MM.1S (cell line): Measurements from ENCODE around the gene DCDC2C.

Experiments used
- DNase-seq: peaks from one replicate; pipeline ENCODE4 v3.0.0-alpha.2; 2015
- H2AFZ ChIP-seq: fragments of 300-600 bp; sonication (generic); 2 replicates; pipeline ENCODE4 v1.6.0; 2016; ENCODE audit warnings: antibody characterized with exemption, low read length
- H3F3A ChIP-seq: fragments of 300-600 bp; sonication (generic); 2 replicates; pipeline ENCODE4 v1.6.1; 2016; ENCODE audit warnings: mild to moderate bottlenecking, antibody characterized with exemption, low read length, moderate library complexity, mixed read lengths; ENCODE audit not compliant: insufficient read depth
- H3K27ac ChIP-seq: fragments of 300-600 bp; sonication (generic); 2 replicates; pipeline ENCODE4 v1.5.1; 2016; ENCODE audit warnings: mild to moderate bottlenecking, low read length
- H3K27me3 ChIP-seq: fragments of 300-600 bp; sonication (generic); replicated peaks from 2 replicates; pipeline ENCODE4 v1.6.0; 2016; ENCODE audit warnings: low read length; ENCODE audit not compliant: insufficient read depth
- H3K36me3 ChIP-seq: fragments of 300-600 bp; sonication (generic); replicated peaks from 2 replicates; pipeline ENCODE4 v1.6.1; 2016; ENCODE audit warnings: mild to moderate bottlenecking, low read length, mixed read lengths; ENCODE audit not compliant: insufficient read depth
- H3K4me1 ChIP-seq: fragments of 300-600 bp; sonication (generic); 2 replicates; pipeline ENCODE4 v1.6.1; 2016; ENCODE audit warnings: low read length, mixed read lengths
- H3K4me2 ChIP-seq: fragments of 300-600 bp; sonication (generic); 2 replicates; pipeline ENCODE4 v1.6.0; 2016; ENCODE audit warnings: low read depth, low read length
- H3K4me3 ChIP-seq: fragments of 300-600 bp; sonication (generic); 2 replicates; pipeline ENCODE4 v1.5.1; 2016; ENCODE audit warnings: low read length, mixed read lengths
- H3K79me2 ChIP-seq: fragments of 300-600 bp; sonication (generic); 2 replicates; pipeline ENCODE4 v1.6.1; 2016; ENCODE audit warnings: mixed run types, low read length, mixed read lengths
- H3K9ac ChIP-seq: fragments of 300-600 bp; sonication (generic); 2 replicates; pipeline ENCODE4 v1.6.1; 2016; ENCODE audit warnings: low read length, mixed read lengths
- H3K9me2 ChIP-seq: fragments of 300-600 bp; sonication (generic); replicated peaks from 2 replicates; pipeline ENCODE4 v1.6.1; 2016; ENCODE audit warnings: mild to moderate bottlenecking, low read length, mixed read lengths; ENCODE audit not compliant: insufficient read depth
- H3K9me3 ChIP-seq: fragments of 300-600 bp; sonication (generic); replicated peaks from 2 replicates; pipeline ENCODE4 v1.6.1; 2016; ENCODE audit warnings: mild to moderate bottlenecking, low read length, mixed read lengths; ENCODE audit not compliant: insufficient read depth
- H4K20me1 ChIP-seq: fragments of 300-600 bp; sonication (generic); 2 replicates; pipeline ENCODE4 v1.6.1; 2016; ENCODE audit warnings: mild to moderate bottlenecking, low read length, moderate library complexity, mixed read lengths; ENCODE audit not compliant: insufficient read depth
- EZH2 ChIP-seq: fragments of 300-600 bp; sonication (generic); optimal IDR thresholded peaks from 2 replicates; pipeline ENCODE3; 2017; ENCODE audit warnings: low read depth, mild to moderate bottlenecking, antibody characterized with exemption, low read length, mixed read lengths
- EZH2phosphoT487 ChIP-seq: fragments of 300-600 bp; sonication (generic); IDR thresholded peaks from 2 replicates; pipeline ENCODE4 v1.6.1; 2018; ENCODE audit warnings: antibody characterized with exemption, low read length
- TF ChIP-seq, protein P1 (sequence below): fragments of 300-600 bp; sonication (generic); IDR thresholded peaks from 2 replicates; pipeline ENCODE4 v1.5.1; 2016; ENCODE audit warnings: antibody characterized with exemption, low read length, mixed read lengths

Gene DCDC2C

DNA sequence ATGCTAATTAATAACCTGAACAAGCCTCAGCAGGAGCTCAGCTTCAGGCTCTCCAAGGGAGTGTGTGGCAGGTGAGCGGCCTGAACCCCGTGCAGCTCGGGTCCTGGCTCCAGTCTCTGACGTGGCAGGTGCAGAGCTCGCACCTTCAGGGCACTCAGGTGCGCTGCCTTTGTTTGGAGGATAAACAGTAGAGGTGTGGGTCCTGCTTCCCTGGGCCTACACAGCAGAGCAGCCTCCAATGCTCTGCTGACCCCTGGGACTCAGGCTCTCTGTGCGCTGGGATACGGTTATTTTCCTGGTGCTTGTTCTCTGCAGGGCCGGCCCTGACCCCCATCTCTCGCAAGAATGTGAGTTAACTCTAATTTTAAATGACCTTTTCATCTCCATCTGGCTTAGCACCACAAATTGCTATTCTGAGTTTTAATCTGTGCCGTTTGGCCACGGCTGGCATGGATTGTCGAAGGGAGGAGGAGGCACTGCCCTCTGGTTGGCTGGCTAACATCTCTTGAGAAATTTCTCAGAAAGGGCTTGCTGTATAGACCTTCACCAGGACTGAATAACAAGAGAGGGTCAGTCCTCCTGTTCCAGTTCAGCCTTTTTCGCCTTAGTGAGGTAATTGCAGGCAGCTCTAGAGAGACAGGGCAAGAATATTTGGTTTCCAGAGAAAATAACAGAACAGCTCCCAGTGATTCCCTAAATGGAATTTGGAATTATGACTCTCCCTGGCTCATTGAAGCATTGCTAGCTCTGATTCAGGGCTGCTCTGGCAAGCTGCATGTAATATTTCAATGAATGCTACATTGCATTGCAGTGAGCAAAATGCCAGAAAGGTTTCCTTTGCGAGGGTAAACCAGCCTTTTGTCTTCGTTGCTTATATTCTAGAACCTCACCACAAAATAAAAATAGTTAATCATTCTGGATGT lies 161.8 kb downstream of the DCDC2C start:
- H3K79me2 ChIP-seq, result no peaks in the 10 kb centered on the region
- H3K4me2 ChIP-seq, result no peak overlapping the region
- H3K4me1 ChIP-seq, result no peaks in the 10 kb centered on the region
- TF ChIP-seq EZH2phosphoT487, result no peak
- TF ChIP-seq, protein P1, sequence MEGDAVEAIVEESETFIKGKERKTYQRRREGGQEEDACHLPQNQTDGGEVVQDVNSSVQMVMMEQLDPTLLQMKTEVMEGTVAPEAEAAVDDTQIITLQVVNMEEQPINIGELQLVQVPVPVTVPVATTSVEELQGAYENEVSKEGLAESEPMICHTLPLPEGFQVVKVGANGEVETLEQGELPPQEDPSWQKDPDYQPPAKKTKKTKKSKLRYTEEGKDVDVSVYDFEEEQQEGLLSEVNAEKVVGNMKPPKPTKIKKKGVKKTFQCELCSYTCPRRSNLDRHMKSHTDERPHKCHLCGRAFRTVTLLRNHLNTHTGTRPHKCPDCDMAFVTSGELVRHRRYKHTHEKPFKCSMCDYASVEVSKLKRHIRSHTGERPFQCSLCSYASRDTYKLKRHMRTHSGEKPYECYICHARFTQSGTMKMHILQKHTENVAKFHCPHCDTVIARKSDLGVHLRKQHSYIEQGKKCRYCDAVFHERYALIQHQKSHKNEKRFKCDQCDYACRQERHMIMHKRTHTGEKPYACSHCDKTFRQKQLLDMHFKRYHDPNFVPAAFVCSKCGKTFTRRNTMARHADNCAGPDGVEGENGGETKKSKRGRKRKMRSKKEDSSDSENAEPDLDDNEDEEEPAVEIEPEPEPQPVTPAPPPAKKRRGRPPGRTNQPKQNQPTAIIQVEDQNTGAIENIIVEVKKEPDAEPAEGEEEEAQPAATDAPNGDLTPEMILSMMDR, result no peak
- no peak for TF ChIP-seq EZH2
- no peaks in the 10 kb centered on the region for H3K9me2 ChIP-seq
- H3K27ac ChIP-seq, result no peak overlapping the region
- no peak for DNase-seq
- H2AFZ ChIP-seq, result no peak overlapping the region
- H3K4me3 ChIP-seq, result no peak overlapping the region
- H3K27me3 ChIP-seq, result no peaks in the 10 kb centered on the region
- H3K9me3 ChIP-seq, result no peaks in the 10 kb centered on the region
- H4K20me1 ChIP-seq, result no peaks in the 10 kb centered on the region
- H3F3A ChIP-seq, result no peaks in the 10 kb centered on the region
- no peak overlapping the region for H3K9ac ChIP-seq
- no peaks in the 10 kb centered on the region for H3K36me3 ChIP-seq

DNA sequence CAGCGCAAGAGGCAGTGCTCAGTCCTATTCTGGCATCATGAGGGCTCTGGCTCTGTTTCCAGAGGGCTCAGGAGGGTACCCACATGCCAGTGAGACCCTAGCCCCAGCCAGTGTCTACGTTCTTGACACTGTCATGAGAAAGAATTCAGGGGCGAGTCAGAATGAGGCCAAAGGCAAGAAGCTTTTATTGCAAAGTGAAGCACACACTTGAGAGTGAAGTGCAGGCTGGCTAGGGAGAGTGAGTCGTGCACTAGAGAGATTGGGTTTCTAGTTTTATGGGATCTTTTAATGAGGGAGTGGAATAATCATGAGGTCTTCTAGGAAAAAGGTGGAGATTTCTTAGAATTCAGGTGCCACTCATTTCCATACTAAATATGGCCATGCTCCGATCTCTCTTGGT lies 164.1 kb downstream of the DCDC2C start:
- no peaks in the 10 kb centered on the region for H3K9me2 ChIP-seq
- H2AFZ ChIP-seq, result no peak overlapping the region
- DNase-seq, result no peak
- H3F3A ChIP-seq, result no peaks in the 10 kb centered on the region
- H3K36me3 ChIP-seq, result no peaks in the 10 kb centered on the region
- no peak overlapping the region for H3K9ac ChIP-seq
- H3K9me3 ChIP-seq, result no peaks in the 10 kb centered on the region
- no peaks in the 10 kb centered on the region for H3K4me1 ChIP-seq
- H3K27ac ChIP-seq, result no peak overlapping the region
- TF ChIP-seq EZH2phosphoT487 (no peak), EZH2 (no peak)
- TF ChIP-seq, protein P1, result no peak
- H3K79me2 ChIP-seq, result no peaks in the 10 kb centered on the region
- H4K20me1 ChIP-seq, result no peaks in the 10 kb centered on the region
- H3K4me2 ChIP-seq, result no peak overlapping the region
- H3K4me3 ChIP-seq, result no peak overlapping the region
- no peaks in the 10 kb centered on the region for H3K27me3 ChIP-seq

DNA sequence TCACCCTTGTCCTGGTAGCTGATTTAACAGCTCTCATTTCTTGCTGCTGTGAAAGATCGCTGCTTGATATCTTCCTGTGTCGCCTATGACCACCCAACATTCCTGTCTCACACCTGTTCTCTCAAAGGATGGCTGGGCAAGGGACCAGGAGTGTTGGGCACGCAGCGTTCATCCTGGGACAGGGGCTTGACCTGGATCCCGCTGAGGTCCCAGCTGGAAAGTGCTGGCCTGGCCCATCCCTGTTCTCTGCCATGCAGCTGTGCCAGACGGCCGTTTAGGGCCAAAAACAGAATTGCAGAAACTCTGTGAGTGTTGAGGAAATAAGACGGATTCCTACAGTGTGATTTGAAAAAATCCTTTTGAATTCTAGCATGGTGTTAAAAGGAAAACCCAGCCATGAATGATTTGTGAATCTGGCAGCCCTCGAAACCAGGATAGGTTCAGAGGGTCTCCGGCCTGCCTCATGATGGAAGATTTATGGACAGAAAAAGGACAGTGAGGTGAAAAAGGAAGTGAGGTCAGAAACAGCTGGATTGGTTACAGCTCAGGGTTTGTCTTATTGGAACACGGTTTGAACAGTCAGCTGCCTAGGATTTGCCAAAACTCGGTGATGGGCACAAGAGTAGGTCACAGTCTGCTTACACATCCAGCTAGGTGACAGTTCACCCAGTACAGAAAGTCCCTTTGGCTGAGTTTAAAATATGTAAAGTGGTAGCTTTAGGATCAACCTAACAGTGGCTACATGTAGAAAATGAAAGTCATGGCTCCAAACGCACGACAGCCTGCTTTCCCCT lies 164.8 kb downstream of the DCDC2C start:
- Histone ChIP-seq H3K4me2 (no peak overlapping the region), H3K4me1 (no peaks in the 10 kb centered on the region), H4K20me1 (no peaks in the 10 kb centered on the region), H3K9ac (no peak overlapping the region), H3K36me3 (no peaks in the 10 kb centered on the region), H3K79me2 (no peaks in the 10 kb centered on the region), H3K27ac (no peak overlapping the region), H3K4me3 (no peak overlapping the region), H3K9me2 (no peaks in the 10 kb centered on the region), H3K9me3 (no peaks in the 10 kb centered on the region), H3F3A (no peaks in the 10 kb centered on the region), H3K27me3 (no peaks in the 10 kb centered on the region), H2AFZ (no peak overlapping the region)
- TF ChIP-seq EZH2 (no peak), EZH2phosphoT487 (no peak)
- TF ChIP-seq, protein P1, result no peak
- DNase-seq, result no peak
